Type B pancreatic cell (in vitro differentiated cells): ENCODE data around the gene AHCTF1. TPM values are rescaled to one million over a fixed set of nuclear protein-coding genes. Genes with fewer than 3 reads are reported as not detected.
"Not testable (repeated sequence)": the region's sequence is repeated elsewhere in the genome, so short reads cannot be mapped to it uniquely, and the experiment has no call there.

ENCODE experiments used
- DNase-seq: peaks from one replicate; pipeline ENCODE4 v3.0.0; 2021; ENCODE audit warnings: mixed read lengths; ENCODE audit not compliant: unreplicated experiment; ENCODE audit errors: extremely low spot score
- H3K27ac Mint-ChIP-seq: 2 replicates; pipeline ENCODE4 v1.8.0; 2021; ENCODE audit warnings: mild to moderate bottlenecking, mixed read lengths
- H3K27me3 Mint-ChIP-seq: 2 replicates; pipeline ENCODE4 v1.8.0; 2021; ENCODE audit warnings: mixed read lengths
- H3K36me3 Mint-ChIP-seq: 2 replicates; pipeline ENCODE4 v1.8.0; 2021; ENCODE audit warnings: mixed read lengths
- H3K4me1 Mint-ChIP-seq: one replicate; pipeline ENCODE4 v1.8.0; 2021; ENCODE audit warnings: mixed read lengths; ENCODE audit not compliant: unreplicated experiment
- H3K4me3 Mint-ChIP-seq: 2 replicates; pipeline ENCODE4 v1.8.0; 2021; ENCODE audit warnings: mild to moderate bottlenecking, mixed read lengths
- H3K9me3 Mint-ChIP-seq: 2 replicates; pipeline ENCODE4 v1.8.0; 2021; ENCODE audit warnings: mixed read lengths
- total RNA-seq: library from RNA; stranded (reverse); gene quantifications from 2 replicates; pipeline ENCODE4 v1.2.1, GENCODE V29; 2021; ENCODE audit warnings: low replicate concordance
- TF ChIP-seq, protein P1 (sequence below): fragments of 200-600 bp; sonication (generic); conservative IDR thresholded peaks from 2 replicates; pipeline ENCODE4 v1.5.0; 2021; ENCODE audit warnings: antibody characterized with exemption, mild to moderate bottlenecking

Gene AHCTF1
- total RNA-seq, 1 donor from 2014 or later, result 34.9 TPM

DNA sequence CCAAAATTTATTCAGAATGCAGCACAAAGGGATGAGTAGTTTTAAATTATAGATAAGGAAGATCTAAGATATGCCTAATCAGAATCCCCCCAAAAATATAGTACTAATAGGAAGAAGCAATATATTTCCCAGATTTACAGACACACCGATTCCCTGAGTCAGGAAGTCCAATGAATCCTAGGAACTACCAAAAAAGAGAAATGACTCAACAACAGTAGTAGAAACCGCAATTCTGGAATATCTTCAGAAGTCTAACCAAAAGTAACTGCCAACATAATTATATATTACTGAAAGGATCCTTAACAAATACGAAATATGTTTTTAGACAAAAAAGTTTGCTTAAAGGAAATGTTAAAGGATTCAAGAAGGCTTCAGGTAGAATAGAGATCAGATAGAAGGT lies 10.3 kb downstream of the AHCTF1 start:
- H3K4me3 Mint-ChIP-seq, result no peak overlapping the region
- H3K27ac Mint-ChIP-seq, result no peak overlapping the region
- H3K27me3 Mint-ChIP-seq, result no peaks in the 10 kb centered on the region
- H3K4me1 Mint-ChIP-seq, result no peaks in the 10 kb centered on the region
- TF ChIP-seq, protein P1, sequence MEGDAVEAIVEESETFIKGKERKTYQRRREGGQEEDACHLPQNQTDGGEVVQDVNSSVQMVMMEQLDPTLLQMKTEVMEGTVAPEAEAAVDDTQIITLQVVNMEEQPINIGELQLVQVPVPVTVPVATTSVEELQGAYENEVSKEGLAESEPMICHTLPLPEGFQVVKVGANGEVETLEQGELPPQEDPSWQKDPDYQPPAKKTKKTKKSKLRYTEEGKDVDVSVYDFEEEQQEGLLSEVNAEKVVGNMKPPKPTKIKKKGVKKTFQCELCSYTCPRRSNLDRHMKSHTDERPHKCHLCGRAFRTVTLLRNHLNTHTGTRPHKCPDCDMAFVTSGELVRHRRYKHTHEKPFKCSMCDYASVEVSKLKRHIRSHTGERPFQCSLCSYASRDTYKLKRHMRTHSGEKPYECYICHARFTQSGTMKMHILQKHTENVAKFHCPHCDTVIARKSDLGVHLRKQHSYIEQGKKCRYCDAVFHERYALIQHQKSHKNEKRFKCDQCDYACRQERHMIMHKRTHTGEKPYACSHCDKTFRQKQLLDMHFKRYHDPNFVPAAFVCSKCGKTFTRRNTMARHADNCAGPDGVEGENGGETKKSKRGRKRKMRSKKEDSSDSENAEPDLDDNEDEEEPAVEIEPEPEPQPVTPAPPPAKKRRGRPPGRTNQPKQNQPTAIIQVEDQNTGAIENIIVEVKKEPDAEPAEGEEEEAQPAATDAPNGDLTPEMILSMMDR, result no peak
- no peak for DNase-seq
- peaks cover 42% of the 10 kb centered on the region for H3K36me3 Mint-ChIP-seq
- H3K9me3 Mint-ChIP-seq, result peaks cover 3% of the 10 kb centered on the region

DNA sequence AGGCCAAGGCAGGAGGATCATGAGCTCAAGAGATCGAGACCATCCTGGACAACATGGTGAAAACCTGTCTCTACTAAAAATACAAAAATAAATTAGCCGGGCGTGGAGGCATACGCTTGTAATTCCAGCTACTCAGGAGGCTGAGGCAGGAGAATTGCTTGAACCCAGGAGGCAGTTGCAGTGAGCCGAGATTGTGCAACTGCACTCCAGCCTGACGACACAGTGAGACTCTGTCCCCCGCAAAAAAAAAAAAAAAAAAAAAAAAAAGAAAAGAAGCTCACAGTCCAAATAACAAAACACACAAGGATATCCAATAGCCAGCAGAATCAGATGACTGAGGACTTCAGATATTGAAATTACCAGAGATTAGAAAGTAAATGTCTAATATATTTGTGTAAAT lies 11.8 kb downstream of the AHCTF1 start:
- H3K4me3 Mint-ChIP-seq, result no peak overlapping the region
- no peak for DNase-seq

DNA sequence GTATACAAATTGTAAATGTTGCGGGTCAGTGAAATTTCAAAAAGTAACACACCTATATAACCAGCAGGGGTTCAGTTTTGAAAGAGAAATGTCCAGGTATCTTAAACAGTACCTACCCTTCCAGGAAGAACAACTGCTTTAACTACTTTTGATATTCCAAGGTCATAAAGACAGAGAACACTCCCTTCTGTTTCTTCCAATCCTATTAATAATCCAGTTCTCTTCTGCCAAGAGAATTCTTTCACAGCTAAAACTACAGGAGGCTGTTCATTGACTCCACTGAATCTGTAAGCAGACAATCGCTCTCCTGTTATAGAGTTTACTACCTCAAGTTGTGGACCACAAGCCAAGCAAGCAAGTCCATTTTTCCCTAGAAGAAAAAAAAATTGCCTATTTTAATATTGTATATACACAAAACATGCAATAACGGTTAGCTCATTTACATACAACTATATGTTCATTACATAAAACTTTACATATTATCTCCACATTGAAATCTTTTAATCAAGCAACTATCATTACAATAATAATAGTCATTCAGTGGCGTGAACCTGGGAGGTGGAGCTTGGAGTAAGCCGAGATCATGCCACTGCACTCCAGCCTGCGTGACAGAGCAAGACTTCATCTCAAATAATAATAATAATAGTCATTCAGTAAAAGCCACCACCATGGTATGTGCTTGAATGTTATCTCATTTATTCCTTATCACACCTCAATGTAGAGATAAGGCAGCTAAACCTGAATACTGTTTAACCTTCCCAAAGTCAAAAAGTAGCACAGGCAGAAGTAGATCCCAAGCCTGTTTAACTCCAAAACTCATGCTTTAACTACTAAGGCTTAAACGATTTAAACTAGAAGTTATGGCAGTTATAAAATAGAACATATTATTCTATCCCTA lies 15.5 kb downstream of the AHCTF1 start:
- H3K27ac Mint-ChIP-seq, H3K4me3 Mint-ChIP-seq, H3K9me3 Mint-ChIP-seq, H3K4me1 Mint-ChIP-seq, DNase-seq, H3K27me3 Mint-ChIP-seq: not testable (repeated sequence)
- peaks cover 38% of the 10 kb centered on the region for H3K36me3 Mint-ChIP-seq
- TF ChIP-seq, protein P1, result peak; percentile 36

More for the DNA sequence above, 11.8 kb downstream of the AHCTF1 start:
- Mint-ChIP-seq H3K27ac (no peak overlapping the region), H3K36me3 (peaks cover 38% of the 10 kb centered on the region), H3K4me1 (no peaks in the 10 kb centered on the region), H3K27me3 (no peaks in the 10 kb centered on the region), H3K9me3 (no peaks in the 10 kb centered on the region)
- TF ChIP-seq, protein P1, result no peak

DNA sequence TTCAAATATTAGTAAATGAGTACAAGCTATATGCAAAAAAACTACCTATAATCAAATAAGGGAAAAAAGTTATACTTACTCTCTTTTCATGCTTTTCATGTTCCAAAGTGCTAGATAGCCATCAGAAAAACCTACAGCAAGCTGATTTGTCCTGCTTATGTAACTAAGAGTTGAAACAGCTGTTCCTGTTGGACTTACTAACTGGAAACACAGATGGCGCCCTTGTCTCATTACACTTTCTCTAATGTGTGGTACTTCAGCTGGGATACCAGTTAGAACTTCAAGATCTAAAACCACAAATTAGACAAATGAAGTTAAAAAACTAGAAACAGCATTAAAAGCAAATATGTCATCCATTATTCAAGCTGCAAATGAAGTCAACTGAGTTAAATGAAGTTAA lies 24.3 kb downstream of the AHCTF1 start:
- TF ChIP-seq, protein P1, result peak; percentile 65
- Mint-ChIP-seq H3K4me1 (no peaks in the 10 kb centered on the region), H3K4me3 (no peak overlapping the region), H3K27me3 (no peaks in the 10 kb centered on the region), H3K27ac (no peak overlapping the region), H3K9me3 (no peaks in the 10 kb centered on the region), H3K36me3 (peaks cover 41% of the 10 kb centered on the region)
- no peak for DNase-seq

DNA sequence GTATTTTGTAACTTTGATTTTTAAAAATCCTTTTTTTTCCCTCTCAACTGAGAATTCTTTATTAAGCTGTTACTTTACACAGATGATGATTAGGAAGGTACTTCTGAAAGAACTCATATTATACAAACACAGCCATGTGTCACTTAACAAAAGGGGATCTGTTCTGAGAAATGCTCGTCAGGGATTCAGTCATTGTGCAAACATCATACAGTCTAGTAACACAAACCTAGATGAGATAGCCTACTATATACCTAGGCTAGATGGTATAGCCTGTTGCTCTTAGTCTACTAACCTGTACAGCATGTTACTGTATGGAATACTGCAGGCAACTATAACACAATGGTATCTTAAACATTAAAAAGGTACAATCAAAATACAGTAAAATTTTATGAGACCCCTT lies 24.9 kb downstream of the AHCTF1 start:
- H3K36me3 Mint-ChIP-seq, result peaks cover 45% of the 10 kb centered on the region
- H3K27ac Mint-ChIP-seq, result no peak overlapping the region
- H3K27me3 Mint-ChIP-seq, result no peaks in the 10 kb centered on the region
- H3K4me3 Mint-ChIP-seq, result no peak overlapping the region
- DNase-seq, result no peak
- H3K4me1 Mint-ChIP-seq, result no peaks in the 10 kb centered on the region
- TF ChIP-seq, protein P1, result no peak
- H3K9me3 Mint-ChIP-seq, result no peaks in the 10 kb centered on the region
